ENCODE measurements around the gene GORASP1.

GORASP1 gene

GRCh38 chr3:39098473-39099000, 8.9 kb downstream of the GORASP1 start:
- peaks cover 21% of the 10 kb centered on the region for H3K4me1 Mint-ChIP-seq (ENCODE audit: low read depth)
- H3K4me3 Mint-ChIP-seq: no peak overlapping the region
- no peaks in the 10 kb centered on the region for H3K9me3 Mint-ChIP-seq
- H3K27ac Mint-ChIP-seq: no peak overlapping the region
- no peaks in the 10 kb centered on the region for H3K27me3 Mint-ChIP-seq
- intact Hi-C loops (cut with micrococcal nuclease): no loop called here
- H3K36me3 Mint-ChIP-seq (ENCODE audit: low read depth): peaks cover 92% of the 10 kb centered on the region

GRCh38 chr3:39097716-39098472, 9.5 kb downstream of the GORASP1 start:
- intact Hi-C loops (cut with micrococcal nuclease): no loop called here
- Mint-ChIP-seq H3K4me3 (no peak overlapping the region), H3K9me3 (no peaks in the 10 kb centered on the region), H3K36me3 (ENCODE audit: low read depth) (peaks cover 92% of the 10 kb centered on the region), H3K4me1 (ENCODE audit: low read depth) (peaks cover 15% of the 10 kb centered on the region), H3K27ac (no peak overlapping the region), H3K27me3 (no peaks in the 10 kb centered on the region)

GRCh38 chr3:39096775-39097174, 10.7 kb downstream of the GORASP1 start:
- H3K36me3 Mint-ChIP-seq (ENCODE audit: low read depth): peaks cover 94% of the 10 kb centered on the region
- H3K9me3 Mint-ChIP-seq: no peaks in the 10 kb centered on the region
- H3K27me3 Mint-ChIP-seq: no peaks in the 10 kb centered on the region
- no peak overlapping the region for H3K4me3 Mint-ChIP-seq
- intact Hi-C loops (cut with micrococcal nuclease): no loop called here
- no peak overlapping the region for H3K27ac Mint-ChIP-seq
- H3K4me1 Mint-ChIP-seq (ENCODE audit: low read depth): peaks cover 7% of the 10 kb centered on the region

GRCh38 chr3:39095778-39096177, 11.6 kb downstream of the GORASP1 start:
- intact Hi-C loops (cut with micrococcal nuclease): no loop called here
- Mint-ChIP-seq H3K27me3 (no peaks in the 10 kb centered on the region), H3K9me3 (no peaks in the 10 kb centered on the region), H3K27ac (no peak overlapping the region), H3K4me1 (ENCODE audit: low read depth) (no peaks in the 10 kb centered on the region), H3K36me3 (ENCODE audit: low read depth) (peaks cover 94% of the 10 kb centered on the region), H3K4me3 (no peak overlapping the region)

- Mint-ChIP-seq H3K27ac (no peak overlapping the region), H3K27me3 (no peaks in the 10 kb centered on the region), H3K9me3 (no peaks in the 10 kb centered on the region), H3K4me3 (no peak overlapping the region), H3K4me1 (ENCODE audit: low read depth) (no peaks in the 10 kb centered on the region), H3K36me3 (ENCODE audit: low read depth) (peaks cover 94% of the 10 kb centered on the region)
- intact Hi-C loops (cut with micrococcal nuclease): no loop called here
These were observed 12.4 kb downstream of the GORASP1 start for GRCh38 chr3:39094851-39095677.

- Mint-ChIP-seq H3K27me3 (no peaks in the 10 kb centered on the region), H3K4me1 (ENCODE audit: low read depth) (no peaks in the 10 kb centered on the region), H3K27ac (no peak overlapping the region), H3K4me3 (no peak overlapping the region), H3K36me3 (ENCODE audit: low read depth) (peaks cover 94% of the 10 kb centered on the region), H3K9me3 (no peaks in the 10 kb centered on the region)
- intact Hi-C loops (cut with micrococcal nuclease): no loop called here
These were observed 16.5 kb downstream of the GORASP1 start for GRCh38 chr3:39090922-39091321.

GRCh38 chr3:39088889-39089288, 18.5 kb downstream of the GORASP1 start:
- H3K4me1 Mint-ChIP-seq (ENCODE audit: low read depth): no peaks in the 10 kb centered on the region
- no peak overlapping the region for H3K4me3 Mint-ChIP-seq
- H3K9me3 Mint-ChIP-seq: no peaks in the 10 kb centered on the region
- H3K27me3 Mint-ChIP-seq: no peaks in the 10 kb centered on the region
- no peak overlapping the region for H3K27ac Mint-ChIP-seq
- H3K36me3 Mint-ChIP-seq (ENCODE audit: low read depth): peaks cover 87% of the 10 kb centered on the region
- intact Hi-C loops (cut with micrococcal nuclease): no loop called here

GRCh38 chr3:39088456-39088855, 19.0 kb downstream of the GORASP1 start:
- H3K4me1 Mint-ChIP-seq (ENCODE audit: low read depth): no peaks in the 10 kb centered on the region
- H3K36me3 Mint-ChIP-seq (ENCODE audit: low read depth): peaks cover 87% of the 10 kb centered on the region
- no peak overlapping the region for H3K27ac Mint-ChIP-seq
- intact Hi-C loops (cut with micrococcal nuclease): no loop called here
- no peaks in the 10 kb centered on the region for H3K27me3 Mint-ChIP-seq
- H3K4me3 Mint-ChIP-seq: no peak overlapping the region
- no peaks in the 10 kb centered on the region for H3K9me3 Mint-ChIP-seq

GRCh38 chr3:39086144-39086543, 21.3 kb downstream of the GORASP1 start:
- H3K4me1 Mint-ChIP-seq (ENCODE audit: low read depth): peaks cover 8% of the 10 kb centered on the region
- H3K27ac Mint-ChIP-seq: no peak overlapping the region
- peaks cover 92% of the 10 kb centered on the region for H3K36me3 Mint-ChIP-seq (ENCODE audit: low read depth)
- H3K9me3 Mint-ChIP-seq: no peaks in the 10 kb centered on the region
- no peaks in the 10 kb centered on the region for H3K27me3 Mint-ChIP-seq
- intact Hi-C loops (cut with micrococcal nuclease): no loop called here
- no peak overlapping the region for H3K4me3 Mint-ChIP-seq

GRCh38 chr3:39082666-39083313, 24.6 kb downstream of the GORASP1 start:
- intact Hi-C loops (cut with micrococcal nuclease): no loop called here
- Mint-ChIP-seq H3K9me3 (no peaks in the 10 kb centered on the region), H3K4me3 (no peak overlapping the region), H3K27ac (no peak overlapping the region), H3K4me1 (ENCODE audit: low read depth) (peaks cover 8% of the 10 kb centered on the region), H3K36me3 (ENCODE audit: low read depth) (peaks cover 80% of the 10 kb centered on the region), H3K27me3 (no peaks in the 10 kb centered on the region)

- H3K27me3 Mint-ChIP-seq: no peaks in the 10 kb centered on the region
- H3K27ac Mint-ChIP-seq: no peak overlapping the region
- intact Hi-C loops (cut with micrococcal nuclease): no loop called here
- peaks cover 12% of the 10 kb centered on the region for H3K4me1 Mint-ChIP-seq (ENCODE audit: low read depth)
- peaks cover 79% of the 10 kb centered on the region for H3K36me3 Mint-ChIP-seq (ENCODE audit: low read depth)
- H3K9me3 Mint-ChIP-seq: no peaks in the 10 kb centered on the region
- H3K4me3 Mint-ChIP-seq: no peak overlapping the region
These were observed 27.4 kb downstream of the GORASP1 start for GRCh38 chr3:39080026-39080425.

- Mint-ChIP-seq H3K36me3 (ENCODE audit: low read depth) (peaks cover 84% of the 10 kb centered on the region), H3K27ac (no peak overlapping the region), H3K4me3 (no peak overlapping the region), H3K4me1 (ENCODE audit: low read depth) (peaks cover 12% of the 10 kb centered on the region), H3K9me3 (no peaks in the 10 kb centered on the region), H3K27me3 (no peaks in the 10 kb centered on the region)
- intact Hi-C loops (cut with micrococcal nuclease): no loop called here
These were observed 27.9 kb downstream of the GORASP1 start for GRCh38 chr3:39079530-39079929.

- Mint-ChIP-seq H3K9me3 (no peaks in the 10 kb centered on the region), H3K27ac (no peak overlapping the region), H3K4me1 (ENCODE audit: low read depth) (peaks cover 5% of the 10 kb centered on the region), H3K27me3 (no peaks in the 10 kb centered on the region), H3K36me3 (ENCODE audit: low read depth) (peaks cover 85% of the 10 kb centered on the region), H3K4me3 (no peak overlapping the region)
- intact Hi-C loops (cut with micrococcal nuclease): no loop called here
These were observed 31.5 kb downstream of the GORASP1 start for GRCh38 chr3:39075910-39076309.

- Mint-ChIP-seq H3K9me3 (no peaks in the 10 kb centered on the region), H3K27ac (no peak overlapping the region), H3K27me3 (no peaks in the 10 kb centered on the region), H3K4me3 (no peak overlapping the region), H3K4me1 (ENCODE audit: low read depth) (peaks cover 10% of the 10 kb centered on the region), H3K36me3 (ENCODE audit: low read depth) (peaks cover 76% of the 10 kb centered on the region)
- intact Hi-C loops (cut with micrococcal nuclease): no loop called here
These were observed 38.9 kb downstream of the GORASP1 start for GRCh38 chr3:39068556-39068955.
